BE2C (cell line): ENCODE data around the gene ERVV-1. TPM values are rescaled to one million over a fixed set of nuclear protein-coding genes. Genes with fewer than 3 reads are reported as not detected.
"Not testable (repeated sequence)": the region's sequence is repeated elsewhere in the genome, so short reads cannot be mapped to it uniquely, and the experiment has no call there.

ENCODE experiments used
- DNase-seq: peaks from one replicate; pipeline ENCODE4 v3.0.0-alpha.2; 2020
- H3K27me3 ChIP-seq: fragments of 250-450 bp; sonication (Bioruptor Pico); 2 replicates; pipeline ENCODE4 v1.5.1; 2020; ENCODE audit warnings: mild to moderate bottlenecking
- H3K36me3 ChIP-seq: fragments of 250-450 bp; sonication (Bioruptor Pico); 2 replicates; pipeline ENCODE4 v1.5.1; 2020; ENCODE audit warnings: mild to moderate bottlenecking
- H3K4me1 ChIP-seq: fragments of 250-450 bp; sonication (Bioruptor Pico); 2 replicates; pipeline ENCODE4 v1.5.1; 2020
- H3K4me3 ChIP-seq: 2 replicates; pipeline ENCODE4 v1.5.1; 2011; ENCODE audit warnings: low read depth, low read length
- H3K9me3 ChIP-seq: fragments of 250-450 bp; sonication (Bioruptor Pico); 2 replicates; pipeline ENCODE4 v1.5.1; 2020
- polyA plus RNA-seq: library from polyadenylated mRNA; unstranded; fragments of >200 nt; gene quantifications from one replicate; pipeline ENCODE4 v1.2.1, GENCODE V29; 2012; ENCODE audit warnings: low read depth, missing spikeins; ENCODE audit not compliant: insufficient read length, insufficient read depth
- TF ChIP-seq, protein P1 (sequence below): IDR thresholded peaks from 2 replicates; pipeline ENCODE4 v1.5.1; 2012; ENCODE audit warnings: mild to moderate bottlenecking, low read depth, low read length

Gene ERVV-1, protein sequence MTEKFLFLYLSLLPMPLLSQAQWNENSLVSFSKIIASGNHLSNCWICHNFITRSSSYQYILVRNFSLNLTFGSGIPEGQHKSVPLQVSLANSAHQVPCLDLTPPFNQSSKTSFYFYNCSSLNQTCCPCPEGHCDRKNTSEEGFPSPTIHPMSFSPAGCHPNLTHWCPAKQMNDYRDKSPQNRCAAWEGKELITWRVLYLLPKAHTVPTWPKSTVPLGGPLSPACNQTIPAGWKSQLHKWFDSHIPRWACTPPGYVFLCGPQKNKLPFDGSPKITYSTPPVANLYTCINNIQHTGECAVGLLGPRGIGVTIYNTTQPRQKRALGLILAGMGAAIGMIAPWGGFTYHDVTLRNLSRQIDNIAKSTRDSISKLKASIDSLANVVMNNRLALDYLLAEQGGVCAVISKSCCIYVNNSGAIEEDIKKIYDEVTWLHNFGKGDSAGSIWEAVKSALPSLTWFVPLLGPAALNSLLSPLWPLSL
- not detected for polyA plus RNA-seq

DNA sequence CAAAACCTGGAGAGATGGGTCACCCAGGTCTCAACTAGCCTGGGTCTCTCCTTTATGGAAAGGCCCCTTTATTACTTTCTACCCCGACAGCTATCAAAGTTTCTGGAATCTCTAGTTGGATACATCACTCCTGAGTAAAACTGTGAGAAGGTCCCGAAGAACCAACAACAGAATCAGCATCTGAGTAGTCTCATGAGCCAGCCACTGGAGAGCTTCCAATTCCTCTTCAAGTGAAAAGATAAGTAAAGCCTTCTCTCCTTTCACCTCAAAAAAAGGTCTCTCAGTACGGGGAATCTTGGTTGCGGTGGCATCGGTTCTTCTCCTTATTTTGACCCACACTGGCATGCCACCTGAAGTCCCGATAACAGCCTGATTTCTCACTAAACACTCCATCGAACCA, at the start of gene ERVV-1:
ERVV-1 (plus strand) TSS at position 301 of the 400 bp plus-strand sequence. CDS start 170 bp downstream, outside the sequence.
- Histone ChIP-seq H3K27me3 (no peaks in the 10 kb centered on the region), H3K4me1 (no peaks in the 10 kb centered on the region), H3K9me3 (no peaks in the 10 kb centered on the region), H3K4me3 (no peak within 1 kb of the TSS), H3K36me3 (no peaks in the 10 kb centered on the region)
- TF ChIP-seq, protein P1, sequence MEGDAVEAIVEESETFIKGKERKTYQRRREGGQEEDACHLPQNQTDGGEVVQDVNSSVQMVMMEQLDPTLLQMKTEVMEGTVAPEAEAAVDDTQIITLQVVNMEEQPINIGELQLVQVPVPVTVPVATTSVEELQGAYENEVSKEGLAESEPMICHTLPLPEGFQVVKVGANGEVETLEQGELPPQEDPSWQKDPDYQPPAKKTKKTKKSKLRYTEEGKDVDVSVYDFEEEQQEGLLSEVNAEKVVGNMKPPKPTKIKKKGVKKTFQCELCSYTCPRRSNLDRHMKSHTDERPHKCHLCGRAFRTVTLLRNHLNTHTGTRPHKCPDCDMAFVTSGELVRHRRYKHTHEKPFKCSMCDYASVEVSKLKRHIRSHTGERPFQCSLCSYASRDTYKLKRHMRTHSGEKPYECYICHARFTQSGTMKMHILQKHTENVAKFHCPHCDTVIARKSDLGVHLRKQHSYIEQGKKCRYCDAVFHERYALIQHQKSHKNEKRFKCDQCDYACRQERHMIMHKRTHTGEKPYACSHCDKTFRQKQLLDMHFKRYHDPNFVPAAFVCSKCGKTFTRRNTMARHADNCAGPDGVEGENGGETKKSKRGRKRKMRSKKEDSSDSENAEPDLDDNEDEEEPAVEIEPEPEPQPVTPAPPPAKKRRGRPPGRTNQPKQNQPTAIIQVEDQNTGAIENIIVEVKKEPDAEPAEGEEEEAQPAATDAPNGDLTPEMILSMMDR = no peak
- no peak for DNase-seq

DNA sequence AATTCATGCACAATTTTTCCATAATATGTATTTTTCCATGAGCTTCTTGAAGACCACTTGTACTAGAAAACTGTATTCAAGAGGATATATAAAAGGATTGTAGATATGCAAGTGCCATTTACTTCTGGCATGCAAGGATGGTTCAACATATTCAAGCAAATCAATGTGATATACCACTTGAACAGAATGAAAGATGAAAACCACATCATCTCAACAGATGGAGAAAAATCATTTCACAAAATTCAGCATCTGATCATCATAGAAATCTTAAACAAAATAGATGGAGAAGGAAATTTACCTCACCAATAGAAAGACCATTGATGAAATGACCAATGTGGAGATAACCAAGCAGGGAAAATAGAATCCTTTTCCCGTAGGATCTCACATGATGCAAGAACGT, 45.9 kb upstream of the ERVV-1 start:
- H3K9me3 ChIP-seq = no peaks in the 10 kb centered on the region
- no peak overlapping the region for H3K4me3 ChIP-seq
- no peaks in the 10 kb centered on the region for H3K4me1 ChIP-seq
- TF ChIP-seq, protein P1 = no peak
- no peaks in the 10 kb centered on the region for H3K27me3 ChIP-seq
- DNase-seq = no peak
- no peaks in the 10 kb centered on the region for H3K36me3 ChIP-seq

DNA sequence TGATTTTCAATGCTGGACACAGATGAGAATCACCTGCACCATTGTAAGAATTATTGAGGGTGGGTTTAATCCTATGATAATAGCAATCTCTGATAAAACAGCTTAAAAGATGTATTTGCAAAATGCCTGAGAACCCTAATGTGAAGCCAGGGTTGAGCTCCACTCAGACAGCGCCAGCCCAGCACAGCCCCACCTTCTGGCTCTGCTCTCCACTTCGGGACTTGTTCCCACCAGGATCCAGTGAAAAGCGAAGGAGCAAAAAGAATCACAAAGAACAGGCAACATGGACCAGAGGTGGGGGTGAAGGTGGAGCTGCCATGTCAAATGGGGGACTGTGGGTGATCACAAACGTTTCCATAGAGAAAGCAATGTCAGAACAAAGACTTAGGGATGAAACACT, 32.4 kb upstream of the ERVV-1 start:
- no peaks in the 10 kb centered on the region for H3K36me3 ChIP-seq
- H3K4me1 ChIP-seq = no peaks in the 10 kb centered on the region
- TF ChIP-seq, protein P1 = no peak
- DNase-seq = no peak
- no peaks in the 10 kb centered on the region for H3K27me3 ChIP-seq
- H3K4me3 ChIP-seq = no peak overlapping the region
- H3K9me3 ChIP-seq = no peaks in the 10 kb centered on the region

DNA sequence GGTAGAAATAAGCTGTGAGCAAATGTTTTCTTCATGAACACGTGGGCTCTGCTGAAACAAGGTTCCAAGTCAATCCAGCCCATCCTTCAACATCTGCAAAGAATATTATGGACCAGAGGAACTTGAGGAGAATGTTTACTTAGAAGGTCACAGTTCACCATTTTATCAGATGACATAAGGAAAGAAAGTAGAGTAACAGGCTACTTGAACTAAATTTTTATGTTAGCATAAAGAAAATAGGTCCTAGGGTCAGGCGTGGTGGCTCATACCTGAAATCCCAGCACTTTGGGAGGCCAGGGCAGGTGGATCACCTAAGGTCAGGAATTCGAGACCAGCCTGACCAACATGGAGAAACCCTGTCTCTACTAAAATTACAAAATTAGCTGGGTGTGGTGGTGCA, 30.6 kb upstream of the ERVV-1 start:
- H3K4me3 ChIP-seq, H3K27me3 ChIP-seq, H3K4me1 ChIP-seq, DNase-seq, H3K9me3 ChIP-seq, H3K36me3 ChIP-seq: not testable (repeated sequence)

DNA sequence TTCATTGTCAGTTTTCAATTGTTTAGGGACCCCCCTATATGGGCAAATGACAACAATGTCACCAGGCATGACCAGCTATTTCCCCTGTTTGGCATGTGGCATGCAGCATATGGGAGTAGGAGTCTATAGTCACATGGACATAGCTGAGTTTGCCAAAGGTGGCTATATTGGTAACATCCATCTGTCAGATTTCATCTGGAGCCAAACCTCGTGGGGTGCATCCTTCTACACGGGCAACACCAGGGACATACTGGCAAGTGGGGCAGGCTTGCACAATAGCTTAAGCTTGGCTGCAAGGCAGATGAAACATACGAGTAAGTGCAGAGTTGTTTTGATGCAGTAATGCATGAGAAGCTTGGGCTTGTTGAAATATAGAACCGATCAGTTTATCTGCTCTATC, 26.5 kb upstream of the ERVV-1 start:
- no peaks in the 10 kb centered on the region for H3K27me3 ChIP-seq
- DNase-seq = no peak
- H3K4me1 ChIP-seq = no peaks in the 10 kb centered on the region
- no peaks in the 10 kb centered on the region for H3K36me3 ChIP-seq
- TF ChIP-seq, protein P1 = no peak
- H3K4me3 ChIP-seq = no peak overlapping the region
- H3K9me3 ChIP-seq = no peaks in the 10 kb centered on the region

DNA sequence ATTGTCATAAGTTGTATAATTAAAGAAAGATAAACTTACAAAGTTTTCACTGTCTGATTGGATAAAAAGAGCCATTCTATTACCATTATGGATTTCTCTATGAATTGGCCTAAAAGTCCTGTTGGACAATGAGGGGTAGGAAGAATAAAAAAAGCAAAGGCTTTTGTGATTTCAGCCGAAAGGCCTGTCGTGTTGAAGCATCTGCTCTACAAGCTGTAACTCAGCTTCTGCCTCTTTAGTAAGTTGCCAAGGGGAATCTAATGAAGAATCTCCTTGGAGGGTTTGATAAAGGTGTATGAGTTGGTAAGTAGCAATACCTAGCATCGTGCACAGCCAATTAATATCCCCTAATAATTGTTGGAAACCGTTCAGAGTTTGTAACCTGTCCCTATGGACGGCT, 25.2 kb upstream of the ERVV-1 start:
- no peaks in the 10 kb centered on the region for H3K36me3 ChIP-seq

More for the DNA sequence above, 25.2 kb upstream of the ERVV-1 start:
- no peaks in the 10 kb centered on the region for H3K27me3 ChIP-seq
- no peaks in the 10 kb centered on the region for H3K4me1 ChIP-seq
- H3K9me3 ChIP-seq = no peaks in the 10 kb centered on the region
- DNase-seq = no peak
- TF ChIP-seq, protein P1 = no peak
- H3K4me3 ChIP-seq = no peak overlapping the region
